ENCODE data around the gene PGPEP1.
A peak's percentile ranks its signal among the peaks of the same experiment; 100 is the strongest.
"Not testable (repeated sequence)": the region's sequence is repeated elsewhere in the genome, so short reads cannot be mapped to it uniquely, and the experiment has no call there.

Gene PGPEP1

GRCh38 chr19:18307271-18307681 is 33.1 kb upstream of the PGPEP1 start:
- DNase-seq = no peak

GRCh38 chr19:18308051-18308947 is 32.1 kb upstream of the PGPEP1 start:
- no peak for DNase-seq

GRCh38 chr19:18308948-18309325 is 31.5 kb upstream of the PGPEP1 start:
- DNase-seq = no peak

- no peak for DNase-seq
Observed at GRCh38 chr19:18309525-18310064, 30.8 kb upstream of the PGPEP1 start.

- no peak for DNase-seq
Observed at GRCh38 chr19:18310118-18310909, 30.1 kb upstream of the PGPEP1 start.

- no peak for DNase-seq
Observed at GRCh38 chr19:18310966-18311365, 29.4 kb upstream of the PGPEP1 start.

- DNase-seq = no peak
Observed at GRCh38 chr19:18311502-18312091, 28.8 kb upstream of the PGPEP1 start.

GRCh38 chr19:18312092-18312534 is 28.3 kb upstream of the PGPEP1 start:
- no peak for DNase-seq

- no peak for DNase-seq
Observed at GRCh38 chr19:18313398-18313797, 27.0 kb upstream of the PGPEP1 start.

- DNase-seq = no peak
Observed at GRCh38 chr19:18317961-18318800, 22.2 kb upstream of the PGPEP1 start.

- DNase-seq = no peak
Observed at GRCh38 chr19:18319591-18320135, 20.7 kb upstream of the PGPEP1 start.

- DNase-seq = no peak
Observed at GRCh38 chr19:18320865-18321733, 19.3 kb upstream of the PGPEP1 start.

- DNase-seq = no peak
Observed at GRCh38 chr19:18321734-18322102, 18.7 kb upstream of the PGPEP1 start.

- peak; percentile 46 for DNase-seq
Observed at GRCh38 chr19:18322318-18322758, 18.1 kb upstream of the PGPEP1 start.

GRCh38 chr19:18322759-18323460 is 17.5 kb upstream of the PGPEP1 start, which contains the start of gene LSM4:
Gene LSM4 (minus strand): TSS chr19:18323076. CDS start chr19:18323020, 56 bp downstream.
- DNase-seq = peak; percentile 92

- DNase-seq = not testable (repeated sequence)
Observed at GRCh38 chr19:18324373-18324731, 16.0 kb upstream of the PGPEP1 start.

GRCh38 chr19:18326772-18327171 is 13.6 kb upstream of the PGPEP1 start:
- no peak for DNase-seq

- peak; percentile 85 for DNase-seq
Observed at GRCh38 chr19:18328340-18329034, 11.9 kb upstream of the PGPEP1 start.

- no peak for DNase-seq
Observed at GRCh38 chr19:18329035-18329376, 11.4 kb upstream of the PGPEP1 start.
